Measurements from ENCODE around the gene ADAMTSL1. TPM values are rescaled to one million over a fixed set of nuclear protein-coding genes. Genes with fewer than 3 reads are reported as not detected.

The ADAMTSL1 gene
- total and polyA plus RNA-seq, 2 of the 13 experiments (the other 11 are each of a cell fraction or from before 2014, with no cell fraction given), result not detected

GRCh38 chr9:18825656-18826170, 351.8 kb downstream of the ADAMTSL1 start (continued):
- TF ChIP-seq ZNF704 (CRISPR knock-in tag; IDR thresholded peaks at IDR 0.05; ENCODE audit: borderline replicate concordance), result no peak
- no peak for TF ChIP-seq SKI (IDR thresholded peaks at IDR 0.05; ENCODE audit: partially characterized antibody)
- no peak for TF ChIP-seq ZNF225 (CRISPR knock-in tag; IDR thresholded peaks at IDR 0.05)
- no peak for TF ChIP-seq HNRNPH1 (optimal IDR thresholded peaks at IDR 0.05; ENCODE audit: low read depth, low read length)

GRCh38 chr9:18826248-18826647, 352.3 kb downstream of the ADAMTSL1 start:
- ChIA-PET POLR2A (no interaction called here), CTCF (ENCODE audit: low intra/inter-chr PET ratio, low total read pairs) (no interaction called here)
- no peak overlapping the region for H3K4me2 ChIP-seq (ENCODE audit: low read depth, low read length)
- no peaks in the 10 kb centered on the region for H4K20me1 ChIP-seq (ENCODE audit: insufficient read depth, low read length)
- peak; percentile 40; the same call in 1 of the 3 replicates for ATAC-seq
- peaks cover 21% of the 10 kb centered on the region for H3K4me1 ChIP-seq (ENCODE audit: insufficient read depth, low read length)
- no peak for FAIRE-seq
- H3K27ac ChIP-seq (ENCODE audit: extremely low read length, insufficient read depth, low read length), result no peak overlapping the region
- no peak for TF ChIP-seq ZNF577 (CRISPR knock-in tag; IDR thresholded peaks at IDR 0.05; ENCODE audit: borderline replicate concordance, low read depth)
- H3K36me3 ChIP-seq (replicated peaks in 1 of 2; ENCODE audit: control insufficient read depth in 1 of 2, insufficient read depth in 2 of 2, low read length in 2 of 2), result no peaks in the 10 kb centered on the region
- no peak for DNase-seq (ENCODE audit: low spot score)
- no peaks in the 10 kb centered on the region for H3K79me2 ChIP-seq (ENCODE audit: insufficient read depth, low read length)
- 0 out of 5 replicates have a peak, but pooled peaks cover 0 to 3% of the 10 kb centered on the region in 2 experiments for H3K27me3 ChIP-seq (ENCODE audit: control insufficient read depth in 1 of 2, insufficient read depth in 2 of 2, low read length in 2 of 2)
- intact Hi-C loops (cut with micrococcal nuclease; ENCODE audit: unreplicated experiment) (no loop called here), in situ Hi-C loops (cut with HindIII; ENCODE audit: extremely low pct_ligation_motif_present, low pct_unique_long_range_greater_than_20kb) (no loop called here)
- BruUV-seq (replicated peaks), result no TSS peak
- H3K4me3 ChIP-seq (replicated peaks in 1 of 3; ENCODE audit: insufficient read depth in 1 of 3, low read depth in 2 of 3, low read length in 3 of 3), result no peak overlapping the region
- 32% methylated on average over 6 of the region's 6 CpGs for WGBS (ENCODE audit: low lambda C conversion rate)
- H3K9ac ChIP-seq (ENCODE audit: insufficient read depth, low read depth, low read length), result no peak overlapping the region
- no peaks in the 10 kb centered on the region for H3K9me3 ChIP-seq (ENCODE audit: low read length)
- no peak overlapping the region for H2AFZ ChIP-seq (ENCODE audit: low read length)

GRCh38 chr9:18829066-18829465, 355.1 kb downstream of the ADAMTSL1 start:
- POLR2A ChIA-PET, result no interaction called here
- in situ Hi-C loops (cut with HindIII; ENCODE audit: extremely low pct_ligation_motif_present, low pct_unique_long_range_greater_than_20kb), result no loop called here
- H3K79me2 ChIP-seq (ENCODE audit: insufficient read depth, low read length), result no peaks in the 10 kb centered on the region
- H2AFZ ChIP-seq (ENCODE audit: low read length), result no peak overlapping the region
- CTCF ChIA-PET (ENCODE audit: low intra/inter-chr PET ratio, low total read pairs), result no interaction called here
- H3K9ac ChIP-seq (ENCODE audit: insufficient read depth, low read depth, low read length), result no peak overlapping the region
- no TSS peak for BruUV-seq (replicated peaks)
- no peak for DNase-seq (ENCODE audit: low spot score)
- H3K4me2 ChIP-seq (ENCODE audit: low read depth, low read length), result no peak overlapping the region
- intact Hi-C loops (cut with micrococcal nuclease; ENCODE audit: unreplicated experiment), result no loop called here
- H3K4me1 ChIP-seq (ENCODE audit: insufficient read depth, low read length), result peaks cover 11% of the 10 kb centered on the region; the same call in 1 of the 2 replicates
- no peaks in the 10 kb centered on the region for H3K9me3 ChIP-seq (ENCODE audit: low read length)
- no peak overlapping the region for H3K4me3 ChIP-seq (replicated peaks in 1 of 3; ENCODE audit: insufficient read depth in 1 of 3, low read depth in 2 of 3, low read length in 3 of 3)
- 0 out of 5 replicates have a peak, but pooled peaks cover 0 to 3% of the 10 kb centered on the region in 2 experiments for H3K27me3 ChIP-seq (ENCODE audit: control insufficient read depth in 1 of 2, insufficient read depth in 2 of 2, low read length in 2 of 2)
- H3K27ac ChIP-seq (ENCODE audit: extremely low read length, insufficient read depth, low read length), result no peak overlapping the region
- H3K36me3 ChIP-seq (replicated peaks in 1 of 2; ENCODE audit: control insufficient read depth in 1 of 2, insufficient read depth in 2 of 2, low read length in 2 of 2), result no peaks in the 10 kb centered on the region
- 59% methylated on average over 3 of the region's 3 CpGs for whole genome bisulfite sequencing (ENCODE audit: low lambda C conversion rate)
- FAIRE-seq, result no peak
- no peaks in the 10 kb centered on the region for H4K20me1 ChIP-seq (ENCODE audit: insufficient read depth, low read length)
- no peak for ATAC-seq
- TF ChIP-seq ZNF597 (CRISPR knock-in tag; IDR thresholded peaks at IDR 0.05) (no peak), ZSCAN22 (CRISPR knock-in tag; IDR thresholded peaks at IDR 0.05) (no peak), SSRP1 (CRISPR knock-in tag; IDR thresholded peaks at IDR 0.05) (no peak), GMEB2 (CRISPR knock-in tag; IDR thresholded peaks at IDR 0.05; ENCODE audit: low read depth) (no peak)

All from HepG2 (cell line).